ENCODE data around the gene PMM1. TPM values are rescaled to one million over a fixed set of nuclear protein-coding genes. Genes with fewer than 3 reads are reported as not detected.

The PMM1 gene
- total and polyA plus RNA-seq, 2 of the 13 experiments (the other 11 are each of a cell fraction or from before 2014, with no cell fraction given) = 17.8 to 95.6 TPM

DNA sequence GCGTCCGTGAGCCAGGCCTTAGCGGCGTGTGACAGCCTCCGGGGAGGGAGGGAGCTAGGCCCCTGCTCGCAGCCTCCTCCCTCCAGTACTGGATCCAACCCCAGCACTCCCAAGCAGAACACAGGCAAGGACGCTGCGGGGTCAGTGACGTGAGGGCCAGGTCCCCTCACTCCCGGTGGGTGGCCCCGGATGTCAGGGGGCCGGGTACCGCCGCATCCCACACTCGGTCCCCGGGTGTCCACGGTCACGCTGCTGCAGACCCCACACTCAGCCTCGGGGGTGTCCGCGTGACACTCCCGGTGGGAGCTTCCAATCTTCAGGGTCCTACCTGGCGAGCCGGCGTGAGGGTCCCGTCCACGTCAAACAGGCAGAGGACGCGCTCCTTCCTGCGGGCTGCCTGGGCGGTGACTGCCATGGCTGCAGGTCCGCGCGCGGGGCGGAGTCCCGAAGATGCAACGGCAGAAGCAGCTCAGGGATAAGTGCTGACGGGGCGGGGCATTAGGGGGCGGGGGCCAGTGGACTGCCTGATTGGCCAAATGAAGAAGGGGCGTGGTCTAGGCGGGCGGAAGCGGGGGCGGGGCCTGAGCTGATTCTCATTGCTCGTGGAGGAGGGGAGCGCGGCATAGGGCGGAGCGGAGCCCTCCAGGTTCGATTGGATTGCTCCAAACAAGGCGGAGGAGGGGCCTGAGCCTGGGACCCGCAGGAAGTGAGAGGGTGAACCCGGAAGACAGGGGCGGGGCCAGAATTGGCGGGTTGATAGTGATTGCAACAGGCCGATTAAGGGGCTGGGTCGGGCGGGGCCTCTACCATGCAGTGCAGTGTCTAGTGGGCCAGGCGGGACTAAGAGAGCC is at the start of gene PMM1 (continued):
- no peak for TF ChIP-seq SP140L (CRISPR knock-in tag; IDR thresholded peaks at IDR 0.05; ENCODE audit: borderline replicate concordance)
- TF ChIP-seq, protein P1, sequence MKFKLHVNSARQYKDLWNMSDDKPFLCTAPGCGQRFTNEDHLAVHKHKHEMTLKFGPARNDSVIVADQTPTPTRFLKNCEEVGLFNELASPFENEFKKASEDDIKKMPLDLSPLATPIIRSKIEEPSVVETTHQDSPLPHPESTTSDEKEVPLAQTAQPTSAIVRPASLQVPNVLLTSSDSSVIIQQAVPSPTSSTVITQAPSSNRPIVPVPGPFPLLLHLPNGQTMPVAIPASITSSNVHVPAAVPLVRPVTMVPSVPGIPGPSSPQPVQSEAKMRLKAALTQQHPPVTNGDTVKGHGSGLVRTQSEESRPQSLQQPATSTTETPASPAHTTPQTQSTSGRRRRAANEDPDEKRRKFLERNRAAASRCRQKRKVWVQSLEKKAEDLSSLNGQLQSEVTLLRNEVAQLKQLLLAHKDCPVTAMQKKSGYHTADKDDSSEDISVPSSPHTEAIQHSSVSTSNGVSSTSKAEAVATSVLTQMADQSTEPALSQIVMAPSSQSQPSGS (CRISPR knock-in tag; IDR thresholded peaks at IDR 0.05) = 0 out of 2 replicates have a peak, but pooled peaks have one; percentile 24
- TF ChIP-seq RARA (CRISPR knock-in tag; IDR thresholded peaks at IDR 0.05) = peak; percentile 6; the same call in 1 of the 2 replicates
- peak; percentile 70 for TF ChIP-seq YY1 (IDR thresholded peaks at IDR 0.05; ENCODE audit: insufficient read depth, insufficient replicate concordance, low read depth, low read length)
- peak; percentile 82 for TF ChIP-seq SP2 (CRISPR knock-in tag; IDR thresholded peaks at IDR 0.05)
- peak; percentile 86 to 94 for TF ChIP-seq POLR2A (IDR thresholded peaks at IDR 0.05; ENCODE audit: insufficient read depth in 1 of 2, low read depth in 2 of 2, low read length in 2 of 2)
- TF ChIP-seq ZNF143 (CRISPR knock-in tag; IDR thresholded peaks at IDR 0.05) = peak; percentile 51
- TF ChIP-seq ZNF792 (CRISPR knock-in tag; IDR thresholded peaks at IDR 0.05) = no peak
- peak; percentile 54; the same call in 1 of the 2 replicates for TF ChIP-seq KDM5A (IDR thresholded peaks at IDR 0.05; ENCODE audit: borderline replicate concordance, low read length)
- TF ChIP-seq IKZF1 (IDR thresholded peaks at IDR 0.05) = no peak
- no peak for TF ChIP-seq RBM22 (optimal IDR thresholded peaks at IDR 0.05; ENCODE audit: low read length)
- peak; percentile 57; the same call in 1 of the 2 replicates for TF ChIP-seq TBX2 (CRISPR knock-in tag; IDR thresholded peaks at IDR 0.05; ENCODE audit: borderline replicate concordance)
- TF ChIP-seq, protein P2, sequence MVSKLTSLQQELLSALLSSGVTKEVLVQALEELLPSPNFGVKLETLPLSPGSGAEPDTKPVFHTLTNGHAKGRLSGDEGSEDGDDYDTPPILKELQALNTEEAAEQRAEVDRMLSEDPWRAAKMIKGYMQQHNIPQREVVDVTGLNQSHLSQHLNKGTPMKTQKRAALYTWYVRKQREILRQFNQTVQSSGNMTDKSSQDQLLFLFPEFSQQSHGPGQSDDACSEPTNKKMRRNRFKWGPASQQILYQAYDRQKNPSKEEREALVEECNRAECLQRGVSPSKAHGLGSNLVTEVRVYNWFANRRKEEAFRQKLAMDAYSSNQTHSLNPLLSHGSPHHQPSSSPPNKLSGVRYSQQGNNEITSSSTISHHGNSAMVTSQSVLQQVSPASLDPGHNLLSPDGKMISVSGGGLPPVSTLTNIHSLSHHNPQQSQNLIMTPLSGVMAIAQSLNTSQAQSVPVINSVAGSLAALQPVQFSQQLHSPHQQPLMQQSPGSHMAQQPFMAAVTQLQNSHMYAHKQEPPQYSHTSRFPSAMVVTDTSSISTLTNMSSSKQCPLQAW (CRISPR knock-in tag; IDR thresholded peaks at IDR 0.05) = 0 out of 2 replicates have a peak, but pooled peaks have one; percentile 12
- TF ChIP-seq, protein P3, sequence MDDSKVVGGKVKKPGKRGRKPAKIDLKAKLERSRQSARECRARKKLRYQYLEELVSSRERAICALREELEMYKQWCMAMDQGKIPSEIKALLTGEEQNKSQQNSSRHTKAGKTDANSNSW (CRISPR knock-in tag; IDR thresholded peaks at IDR 0.05; ENCODE audit: borderline replicate concordance) = no peak
- no peak for TF ChIP-seq MBD4 (IDR thresholded peaks at IDR 0.05; ENCODE audit: borderline replicate concordance, low read length)
- TF ChIP-seq, protein P4, sequence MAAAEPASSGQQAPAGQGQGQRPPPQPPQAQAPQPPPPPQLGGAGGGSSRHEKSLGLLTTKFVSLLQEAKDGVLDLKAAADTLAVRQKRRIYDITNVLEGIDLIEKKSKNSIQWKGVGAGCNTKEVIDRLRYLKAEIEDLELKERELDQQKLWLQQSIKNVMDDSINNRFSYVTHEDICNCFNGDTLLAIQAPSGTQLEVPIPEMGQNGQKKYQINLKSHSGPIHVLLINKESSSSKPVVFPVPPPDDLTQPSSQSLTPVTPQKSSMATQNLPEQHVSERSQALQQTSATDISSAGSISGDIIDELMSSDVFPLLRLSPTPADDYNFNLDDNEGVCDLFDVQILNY (CRISPR knock-in tag; conservative IDR thresholded peaks at IDR 0.05) = 0 out of 2 replicates have a peak, but pooled peaks have one; percentile 11
- TF ChIP-seq MAF1 (CRISPR knock-in tag; IDR thresholded peaks at IDR 0.05; ENCODE audit: borderline replicate concordance) = no peak
- 0 out of 2 replicates have a peak, but pooled peaks have one; percentile 58 for TF ChIP-seq PHF21A (CRISPR knock-in tag; IDR thresholded peaks at IDR 0.05)
- TF ChIP-seq DPF2 (CRISPR knock-in tag; IDR thresholded peaks at IDR 0.05; ENCODE audit: borderline replicate concordance, low read depth) = no peak
- TF ChIP-seq EEA1 (CRISPR knock-in tag; IDR thresholded peaks at IDR 0.05; ENCODE audit: borderline replicate concordance) = no peak
- TF ChIP-seq ZNF121 (CRISPR knock-in tag; IDR thresholded peaks at IDR 0.05) = no peak
- TF ChIP-seq SIX1 (CRISPR knock-in tag; IDR thresholded peaks at IDR 0.05; ENCODE audit: borderline replicate concordance) = no peak
- peak; percentile 19 to 22; a peak in 1 of 4 replicates for TF ChIP-seq KLF16 (CRISPR knock-in tag; IDR thresholded peaks at IDR 0.05)
- TF ChIP-seq PCBP1 (IDR thresholded peaks at IDR 0.05; ENCODE audit: borderline replicate concordance, low read depth, low read length) = peak; percentile 81; the same call in 1 of the 2 replicates

All from HepG2 (cell line).